GM21576 (cell line): Measurements from ENCODE around the gene CADM3.

Source experiments
- ATAC-seq: cut with Tn5 transposase; IDR thresholded peaks from one replicate; pipeline ENCODE4 v1.9.1; 2021; ENCODE audit warnings: mild to moderate bottlenecking, moderate library complexity; ENCODE audit not compliant: unreplicated experiment

The CADM3 gene

DNA sequence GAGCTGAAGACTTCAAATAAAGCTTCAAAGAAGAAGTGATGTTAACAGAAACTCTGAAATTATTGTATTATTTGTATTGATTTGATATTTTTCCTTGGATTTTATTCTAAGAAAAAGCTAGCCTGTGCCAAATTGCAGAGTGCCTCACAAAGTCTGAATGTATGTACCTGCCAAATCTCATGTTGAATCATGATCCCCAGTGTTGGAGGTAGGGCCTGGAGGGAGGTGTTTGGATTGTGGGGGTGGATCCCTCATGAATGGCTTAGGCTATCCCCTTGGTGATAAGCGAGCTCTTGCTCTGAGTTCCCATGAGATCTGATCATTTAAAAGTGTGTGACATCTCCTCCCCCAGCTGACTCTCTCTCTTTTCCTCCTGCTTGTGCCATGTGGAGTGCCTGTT lies 76.9 kb downstream of the CADM3 start:
- no peak for ATAC-seq

GRCh38 chr1:159250638-159251216 lies 79.3 kb downstream of the CADM3 start:
- no peak for ATAC-seq
